HepG2 (cell line): ENCODE results near the gene CTIF. TPM values are rescaled to one million over a fixed set of nuclear protein-coding genes. Genes with fewer than 3 reads are reported as not detected.

Experiments used
- CEBPG ChIP-seq: IDR thresholded peaks from 2 replicates; pipeline ENCODE4 v1.6.1; 2016
- DRAP1 ChIP-seq: IDR thresholded peaks from 2 replicates; pipeline ENCODE4 v1.6.1; 2016; ENCODE audit warnings: missing genetic modification reagents, missing compliant biosample characterization
- GTF3A ChIP-seq: sonication (generic); formaldehyde crosslinking; conservative IDR thresholded peaks from 2 replicates; pipeline ENCODE4 v1.4.0; 2020; ENCODE audit warnings: mild to moderate bottlenecking, missing genetic modification reagents
- NFATC3 ChIP-seq: sonication (generic); formaldehyde crosslinking; IDR thresholded peaks from 2 replicates; pipeline ENCODE4 v1.5.1; 2020; ENCODE audit warnings: mild to moderate bottlenecking, missing genetic modification reagents
- NFYB ChIP-seq: sonication (generic); formaldehyde crosslinking; IDR thresholded peaks from 2 replicates; pipeline ENCODE4 v1.4.0; 2020; ENCODE audit warnings: missing genetic modification reagents
- RXRA ChIP-seq: sonication (generic); formaldehyde crosslinking; IDR thresholded peaks from 2 replicates; pipeline ENCODE4 v1.5.1; 2020; ENCODE audit warnings: missing genetic modification reagents
- USF2 ChIP-seq, 2 experiments: sonication (generic) in 1 of 2; formaldehyde crosslinking in 1 of 2; IDR thresholded peaks; 2 replicates each; pipeline versions ENCODE4 v1.5.1 to v1.6.1; 2011 to 2020; ENCODE audit warnings: borderline replicate concordance in 1 of 2, low read depth in 1 of 2, low read length in 1 of 2, mild to moderate bottlenecking in 1 of 2, missing genetic modification reagents in 1 of 2, moderate library complexity in 1 of 2
- ZBTB3 ChIP-seq: sonication (generic); formaldehyde crosslinking; IDR thresholded peaks from 2 replicates; pipeline ENCODE4 v1.4.0; 2020; ENCODE audit warnings: low read depth, mild to moderate bottlenecking, moderate library complexity, missing genetic modification reagents, borderline replicate concordance
- ZNF367 ChIP-seq: sonication (generic); formaldehyde crosslinking; IDR thresholded peaks from 2 replicates; pipeline ENCODE4 v1.4.0; 2020; ENCODE audit warnings: missing genetic modification reagents, borderline replicate concordance
- ZNF430 ChIP-seq: sonication (generic); formaldehyde crosslinking; IDR thresholded peaks from 2 replicates; pipeline ENCODE4 v1.9.0; 2021; ENCODE audit warnings: mild to moderate bottlenecking, missing genetic modification reagents
- ZNF614 ChIP-seq: IDR thresholded peaks from 2 replicates; pipeline ENCODE4 v1.6.1; 2018; ENCODE audit warnings: missing biosample characterization, missing genetic modification reagents, inconsistent platforms, borderline replicate concordance
- ZNF691 ChIP-seq: sonication (generic); formaldehyde crosslinking; IDR thresholded peaks from 2 replicates; pipeline ENCODE4 v1.4.0; 2020; ENCODE audit warnings: missing genetic modification reagents, low read depth, mild to moderate bottlenecking, borderline replicate concordance
- ZNF773 ChIP-seq: sonication (generic); formaldehyde crosslinking; IDR thresholded peaks from 2 replicates; pipeline ENCODE4 v1.4.0; 2020; ENCODE audit warnings: missing genetic modification reagents, borderline replicate concordance
- ZNF781 ChIP-seq: sonication (generic); formaldehyde crosslinking; IDR thresholded peaks from 2 replicates; pipeline ENCODE4 v1.5.1; 2020; ENCODE audit warnings: borderline replicate concordance, mild to moderate bottlenecking, missing genetic modification reagents; ENCODE audit errors: not compliant biosample characterization
- ZZZ3 ChIP-seq: sonication (generic); formaldehyde crosslinking; IDR thresholded peaks from 2 replicates; pipeline ENCODE4 v1.4.0; 2020; ENCODE audit warnings: missing genetic modification reagents, mild to moderate bottlenecking, borderline replicate concordance
- polyA plus RNA-seq, 8 experiments: library from polyadenylated mRNA; depleted of rRNA in 3 of 8; stranded (reverse) in 7 of 8; unstranded in 1 of 8; fragments of >200 nt; fragmentation: Illumina TruSeq in 4 of 8; extraction: Trizol in 4 of 8; gene quantifications; 2 replicates each; pipeline versions ENCODE4 v1.2.1 to v1.2.3, GENCODE V29; 2011 to 2016; ENCODE audit warnings: low read depth in 4 of 8, missing spikeins in 1 of 8, mixed read lengths in 1 of 8; ENCODE audit not compliant: insufficient read depth in 1 of 8
- total RNA-seq, 5 experiments: library from RNA; depleted of rRNA; stranded (reverse); fragments of >200 nt; fragmentation: Illumina TruSeq; extraction: Trizol; gene quantifications; 2 replicates each; pipeline ENCODE4 v1.2.3, GENCODE V29; 2016; ENCODE audit warnings: low read depth in 1 of 5

The CTIF gene
- total and polyA plus RNA-seq, 2 of the 13 experiments (the other 11 are each of a cell fraction or from before 2014, with no cell fraction given): 18.2 to 28.0 TPM

- TF ChIP-seq ZNF614 (CRISPR knock-in tag) (peak; percentile 24; the same call in 1 of the 2 replicates), CEBPG (CRISPR knock-in tag) (peak; percentile 10; the same call in 1 of the 2 replicates), ZNF691 (0 out of 2 replicates have a peak, but pooled peaks have one; percentile 52), NFATC3 (CRISPR knock-in tag) (0 out of 2 replicates have a peak, but pooled peaks have one; percentile 44), ZBTB3 (CRISPR knock-in tag) (0 out of 2 replicates have a peak, but pooled peaks have one; percentile 17), ZZZ3 (CRISPR knock-in tag) (0 out of 2 replicates have a peak, but pooled peaks have one; percentile 37), GTF3A (CRISPR knock-in tag) (0 out of 2 replicates have a peak, but pooled peaks have one; percentile 70), ZNF367 (CRISPR knock-in tag) (no peak), ZNF773 (CRISPR knock-in tag) (no peak), USF2 (IDR thresholded peaks at IDR 0.05; ENCODE audit: low read depth, low read length) (peak; percentile 60; the same call in 1 of the 2 replicates), USF2 (CRISPR knock-in tag; IDR thresholded peaks at IDR 0.05; ENCODE audit: borderline replicate concordance) (peak; percentile 81; the same call in 1 of the 2 replicates), DRAP1 (peak; percentile 42; the same call in 1 of the 2 replicates), ZNF781 (CRISPR knock-in tag) (no peak), RXRA (CRISPR knock-in tag) (no peak), ZNF430 (CRISPR knock-in tag) (0 out of 2 replicates have a peak, but pooled peaks have one; percentile 37), NFYB (CRISPR knock-in tag) (peak; percentile 68)
Observed at GRCh38 chr18:48902856-48903601, 364.2 kb downstream of the CTIF start (continued).
